T follicular helper cell (primary cell): ENCODE data around the gene MACF1.
"Not testable (repeated sequence)": the region's sequence is repeated elsewhere in the genome, so short reads cannot be mapped to it uniquely, and the experiment has no call there.

Source experiments
- DNase-seq: peaks from one replicate; pipeline ENCODE4 v3.0.0-alpha.2; 2020; ENCODE audit warnings: low read depth

MACF1 gene

DNA sequence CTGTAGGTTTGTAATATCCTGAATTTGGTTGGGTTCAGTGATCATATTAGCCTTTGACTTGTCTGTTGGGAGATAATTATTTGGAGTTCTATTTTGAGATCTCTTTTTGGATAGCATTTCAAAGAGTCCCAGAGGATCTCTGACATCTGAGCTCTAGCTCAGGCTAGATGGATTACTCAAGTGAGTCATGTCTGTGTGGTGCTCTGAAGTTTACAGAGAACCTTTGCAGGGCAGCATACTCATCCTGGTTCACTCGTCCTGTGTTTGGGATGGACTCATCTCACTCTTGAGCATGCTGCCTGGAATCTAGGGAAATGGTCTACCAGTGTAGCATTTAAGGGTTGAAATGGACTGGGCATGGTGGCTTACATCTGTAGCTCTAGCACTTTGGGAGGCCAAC, 257.6 kb downstream of the MACF1 start:
- DNase-seq, result no peak

DNA sequence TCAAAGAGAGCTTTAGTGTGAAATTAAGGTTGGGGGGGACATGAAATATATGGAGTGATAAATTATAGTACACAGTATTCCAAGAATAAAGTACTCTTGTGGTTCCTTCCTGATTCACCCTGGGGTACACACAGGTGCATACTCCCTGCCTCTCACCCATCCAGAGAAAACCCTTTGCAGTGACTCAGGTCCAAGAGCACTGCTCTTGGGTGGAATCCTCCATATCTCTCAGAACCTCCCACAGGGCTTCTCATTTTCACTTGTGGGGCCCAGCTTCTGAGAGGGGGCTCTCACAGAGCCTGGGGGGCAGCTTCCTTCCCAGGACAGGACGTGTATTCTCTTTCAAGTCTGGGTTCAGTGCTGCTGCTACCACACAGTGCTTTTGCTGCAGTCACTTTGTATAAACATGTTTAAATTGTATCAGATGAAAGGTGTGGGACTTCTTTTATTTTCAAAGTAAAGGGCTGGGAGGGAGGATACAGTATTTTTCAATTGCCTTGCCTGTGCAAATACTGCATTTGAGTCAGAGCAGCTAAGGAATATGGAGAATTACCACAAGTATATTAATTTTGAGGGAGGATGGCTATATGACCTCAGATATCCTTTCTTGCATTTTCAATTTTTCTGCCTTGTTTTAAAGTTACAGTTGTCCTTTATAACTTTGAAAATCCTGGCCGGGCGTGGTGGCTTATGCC, 262.1 kb downstream of the MACF1 start:
- no peak for DNase-seq

DNA sequence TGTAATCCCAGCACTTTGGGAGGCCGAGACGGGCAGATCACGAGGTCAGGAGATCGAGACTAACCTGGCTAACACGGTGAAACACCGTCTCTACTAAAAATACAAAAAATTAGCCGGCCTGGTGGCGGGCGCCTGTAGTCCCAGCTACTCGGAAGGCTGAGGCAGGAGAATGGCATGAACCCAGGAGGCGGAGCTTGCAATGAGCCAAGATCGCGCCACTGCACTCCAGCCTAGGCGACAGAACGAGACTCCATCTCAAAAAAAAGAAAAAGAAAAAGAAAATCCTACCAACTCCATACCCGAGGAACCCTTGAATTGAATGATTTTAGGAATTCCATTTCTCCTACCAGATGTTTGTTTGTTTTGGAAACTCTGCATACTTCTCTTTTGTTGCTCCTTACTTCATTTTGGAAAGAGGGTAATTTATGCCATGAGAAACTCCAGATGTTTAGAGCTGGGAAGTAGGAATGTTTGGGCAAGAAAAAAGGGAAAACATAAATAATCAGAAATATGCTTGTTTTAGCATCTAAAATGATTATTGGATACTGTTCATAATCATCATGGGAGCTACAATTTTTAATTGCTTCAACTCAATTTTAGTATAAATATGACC, 262.7 kb downstream of the MACF1 start:
- not testable (repeated sequence) for DNase-seq

DNA sequence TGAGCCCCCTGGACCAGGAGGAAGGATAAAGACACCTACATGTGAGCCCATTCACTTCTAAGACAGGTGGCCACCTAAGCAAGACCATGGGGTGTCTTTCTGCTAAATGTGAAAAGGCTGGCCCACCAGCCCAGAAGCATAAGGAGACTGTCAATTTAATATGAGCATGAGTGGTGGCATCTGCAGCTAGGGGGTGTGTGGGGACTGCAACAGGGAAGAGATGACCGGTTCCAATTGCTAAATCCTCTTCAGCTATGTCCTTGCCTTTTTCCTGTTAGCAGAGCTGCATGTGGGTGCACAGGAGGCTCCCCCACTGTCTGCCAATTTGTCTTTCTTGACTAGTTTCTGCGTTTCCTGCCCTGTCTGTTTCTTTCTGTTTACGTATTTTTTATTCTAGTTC, 264.7 kb downstream of the MACF1 start:
- DNase-seq, result no peak

DNA sequence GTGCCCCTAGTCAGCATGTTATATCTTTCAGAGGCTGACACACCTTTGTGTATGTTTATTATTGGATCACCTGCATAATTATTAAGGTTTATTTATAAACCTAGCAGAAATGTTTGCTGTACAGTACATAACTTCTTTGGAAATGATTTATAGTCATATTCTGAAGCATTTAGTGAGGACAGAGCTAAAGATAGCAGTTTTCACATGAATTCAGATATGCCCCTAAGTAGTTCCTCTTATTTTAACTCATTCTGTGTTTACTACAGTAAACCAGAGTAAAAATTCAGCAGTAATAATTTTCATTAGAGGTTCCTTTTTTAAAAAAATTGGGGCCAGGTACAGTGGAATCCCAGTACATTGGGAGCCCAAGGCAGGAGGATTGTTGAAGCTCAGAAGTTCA, 265.5 kb downstream of the MACF1 start:
- no peak for DNase-seq

DNA sequence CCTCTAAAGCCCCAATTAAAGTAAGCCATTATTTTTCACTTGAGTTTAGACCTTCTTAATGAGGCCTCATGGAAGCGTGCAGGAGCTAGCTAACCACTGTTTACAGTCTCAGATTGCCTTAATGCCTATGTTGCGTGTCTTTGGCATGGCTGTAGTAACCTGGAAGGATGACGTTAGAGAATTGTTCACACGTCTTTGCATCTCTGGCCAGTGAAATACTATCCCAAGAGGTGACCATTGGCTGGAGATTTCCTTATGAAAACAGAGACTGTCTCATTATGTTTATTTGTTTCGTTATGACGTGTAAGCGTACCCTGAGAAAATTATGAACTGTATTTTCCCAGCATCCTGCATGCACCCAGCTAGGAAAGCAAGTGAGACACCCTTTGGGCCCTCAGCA, 268.3 kb downstream of the MACF1 start:
- DNase-seq, result no peak

DNA sequence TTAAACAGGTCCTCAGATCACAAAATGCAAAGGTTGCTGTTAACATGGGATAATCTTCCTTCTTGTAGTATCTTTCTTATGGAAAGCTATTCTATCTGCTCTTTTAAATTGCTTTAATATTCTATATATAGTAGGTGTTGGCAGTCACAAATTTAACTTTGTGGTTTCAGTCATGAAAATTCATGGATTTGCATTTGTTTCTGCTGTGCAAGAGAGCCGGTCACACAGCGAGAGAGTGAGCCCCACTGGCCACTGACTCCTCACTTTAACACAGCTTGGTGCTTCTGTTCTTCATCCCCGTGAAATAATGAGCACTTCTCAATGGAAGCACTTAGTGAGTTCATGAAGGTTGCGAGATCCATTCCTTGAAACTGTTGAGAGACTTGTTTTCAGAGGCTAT, 268.8 kb downstream of the MACF1 start:
- no peak for DNase-seq

DNA sequence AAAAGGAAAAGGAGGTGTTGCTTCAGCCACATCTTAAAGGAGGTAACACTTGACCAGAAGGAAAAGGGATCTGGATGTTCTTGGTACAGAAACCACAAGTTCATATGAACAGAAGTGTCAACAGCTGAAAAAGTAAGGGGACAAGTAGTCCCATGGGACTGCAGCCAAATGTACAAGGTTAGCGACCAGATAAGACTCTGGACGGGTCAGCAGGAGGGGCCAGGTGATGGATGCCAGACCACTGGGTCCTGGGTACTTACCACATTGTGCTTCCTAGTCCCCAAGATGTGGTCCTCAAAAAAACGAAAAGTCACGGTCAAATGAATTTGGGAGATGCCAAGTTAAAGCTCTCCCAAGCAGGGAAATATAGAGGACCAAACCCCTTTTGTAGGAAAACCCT, 270.3 kb downstream of the MACF1 start:
- no peak for DNase-seq

DNA sequence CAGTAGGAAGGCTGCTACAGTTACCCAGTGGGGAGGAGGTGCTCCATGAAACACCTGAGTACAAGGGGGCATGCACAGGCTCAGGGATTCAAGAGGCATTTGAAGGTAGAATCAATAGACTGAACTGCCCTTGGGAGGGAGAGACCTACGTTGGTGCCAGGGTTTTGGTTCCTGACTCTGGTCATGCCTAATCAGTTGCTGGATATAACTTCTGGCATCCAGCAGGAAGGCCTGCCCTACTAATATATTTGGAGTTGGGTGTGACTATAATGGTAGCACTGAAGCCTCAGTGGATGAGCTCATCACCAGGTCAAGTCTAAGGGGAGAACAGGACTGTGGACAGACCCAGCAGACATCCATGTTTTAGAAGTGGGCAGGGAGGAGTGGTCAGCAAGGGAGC, 271.1 kb downstream of the MACF1 start:
- not testable (repeated sequence) for DNase-seq

DNA sequence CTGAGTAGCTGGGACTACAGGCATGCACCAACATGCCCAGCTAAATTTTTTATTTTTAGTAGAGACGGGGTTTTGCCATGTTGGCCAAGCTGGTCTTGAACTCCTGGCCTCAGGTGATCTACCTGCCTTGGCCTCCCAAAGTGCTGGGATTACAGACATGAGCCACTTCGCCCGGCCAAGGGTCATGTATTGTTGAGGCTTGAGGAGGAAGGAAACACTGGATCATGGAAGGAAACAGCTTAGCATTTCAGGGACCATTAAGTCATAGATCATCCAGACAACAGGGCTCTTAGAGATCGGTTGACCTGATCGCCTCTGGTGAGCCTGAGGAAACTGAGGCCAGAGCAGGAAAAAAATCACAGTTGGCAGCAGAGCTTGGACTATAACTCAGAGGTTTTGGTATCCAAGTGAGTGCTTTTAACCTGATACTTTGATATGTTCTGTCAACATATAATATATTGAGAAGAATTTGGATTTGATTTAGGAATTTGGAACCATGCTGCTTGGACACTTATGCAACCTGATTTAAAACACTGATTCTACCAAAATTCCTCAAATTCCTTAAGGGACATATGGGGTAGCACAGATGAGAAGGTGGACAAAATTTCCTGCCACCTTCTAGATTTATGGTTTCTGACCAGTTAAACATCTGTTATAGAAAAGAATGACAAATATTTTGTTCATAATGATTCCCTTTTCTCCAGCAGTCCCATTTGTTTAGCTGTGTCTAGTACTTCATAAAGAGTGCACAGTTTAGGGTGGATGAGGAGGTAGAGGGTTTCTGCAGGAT, 273.8 kb downstream of the MACF1 start:
- no peak for DNase-seq

DNA sequence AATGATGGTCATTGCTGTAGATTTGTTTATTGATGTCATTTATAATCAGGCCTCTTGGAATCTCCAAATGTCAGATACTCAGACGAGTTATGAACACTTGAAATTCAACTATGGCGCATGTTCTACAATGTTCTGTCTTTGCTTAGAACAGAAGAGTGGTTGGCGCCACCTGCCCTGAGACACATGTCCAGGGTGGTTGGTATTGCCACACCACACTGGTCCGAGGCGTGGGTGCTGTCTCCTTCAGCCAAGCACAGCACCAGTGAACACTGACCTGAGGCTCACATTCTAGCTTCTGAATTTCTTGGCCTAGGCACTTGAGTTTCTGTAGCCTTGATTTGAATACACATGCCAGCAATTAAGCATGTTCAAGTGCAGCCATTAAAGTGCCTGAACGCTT, 276.8 kb downstream of the MACF1 start:
- no peak for DNase-seq

DNA sequence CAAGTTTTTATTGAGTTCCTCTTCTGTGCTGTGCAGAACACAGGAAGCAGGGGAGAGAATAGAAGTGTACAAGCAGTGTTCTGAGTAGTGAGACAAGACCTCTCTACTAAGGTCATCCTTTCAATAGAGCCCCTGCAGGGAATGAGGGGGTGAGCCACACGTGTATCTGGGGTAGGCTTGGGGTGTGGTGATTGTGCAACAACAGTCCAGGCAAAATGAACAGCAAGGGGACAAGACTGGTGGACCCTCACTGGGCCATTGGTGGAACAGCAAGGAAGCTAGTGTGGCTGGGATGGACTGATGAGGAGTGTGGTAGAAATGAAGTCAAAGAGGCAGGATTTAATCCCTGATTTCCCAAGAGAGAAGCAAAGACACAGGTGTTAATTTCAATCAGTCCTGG, 278.8 kb downstream of the MACF1 start:
- DNase-seq, result no peak

DNA sequence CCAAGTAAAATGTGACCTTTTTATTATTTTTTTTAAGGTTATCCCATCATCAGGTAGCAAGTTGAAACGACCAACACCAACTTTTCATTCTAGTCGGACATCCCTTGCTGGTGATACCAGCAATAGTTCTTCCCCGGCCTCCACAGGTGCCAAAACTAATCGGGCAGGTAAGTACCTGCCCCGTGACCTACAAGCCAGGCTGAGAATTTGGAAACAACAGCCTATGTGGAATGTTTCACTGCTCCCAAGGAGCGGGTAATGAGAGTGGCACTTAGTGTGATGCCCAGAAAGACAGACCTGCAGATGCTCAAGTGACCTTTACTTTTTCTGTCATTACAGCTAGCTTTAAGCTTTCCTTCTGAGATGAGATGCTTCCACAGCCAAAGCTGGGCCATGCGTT, 280.1 kb downstream of the MACF1 start:
- DNase-seq, result no peak

DNA sequence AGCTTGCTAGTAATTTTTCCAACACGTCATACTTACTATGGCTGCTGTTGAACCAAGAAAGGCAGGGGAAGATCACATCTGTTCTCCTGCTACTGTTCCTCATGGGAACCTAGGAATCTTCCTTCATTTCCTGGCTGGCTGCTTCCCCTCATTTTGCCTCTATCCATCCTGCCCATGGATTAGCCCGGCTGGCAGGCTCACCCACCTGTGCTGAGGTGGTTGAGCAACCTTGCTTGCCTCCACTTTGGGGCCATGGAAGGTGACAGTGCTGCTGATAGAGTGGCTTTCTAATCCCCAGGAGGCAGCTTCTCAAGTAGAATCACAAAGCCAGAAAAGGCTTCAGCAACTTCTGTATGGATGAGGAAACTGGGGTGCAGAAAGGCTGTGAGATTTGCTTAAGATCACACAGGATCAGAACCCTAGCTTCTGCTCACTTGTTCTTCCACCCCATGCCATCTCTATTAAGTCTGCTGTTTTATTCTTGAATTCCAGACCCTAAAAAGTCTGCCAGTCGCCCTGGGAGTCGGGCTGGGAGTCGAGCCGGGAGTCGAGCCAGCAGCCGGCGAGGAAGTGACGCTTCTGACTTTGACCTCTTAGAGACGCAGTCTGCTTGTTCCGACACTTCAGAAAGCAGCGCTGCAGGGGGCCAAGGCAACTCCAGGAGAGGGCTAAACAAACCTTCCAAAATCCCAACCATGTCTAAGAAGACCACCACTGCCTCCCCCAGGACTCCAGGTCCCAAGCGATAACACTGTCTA, 280.7 kb downstream of the MACF1 start:
- no peak for DNase-seq

DNA sequence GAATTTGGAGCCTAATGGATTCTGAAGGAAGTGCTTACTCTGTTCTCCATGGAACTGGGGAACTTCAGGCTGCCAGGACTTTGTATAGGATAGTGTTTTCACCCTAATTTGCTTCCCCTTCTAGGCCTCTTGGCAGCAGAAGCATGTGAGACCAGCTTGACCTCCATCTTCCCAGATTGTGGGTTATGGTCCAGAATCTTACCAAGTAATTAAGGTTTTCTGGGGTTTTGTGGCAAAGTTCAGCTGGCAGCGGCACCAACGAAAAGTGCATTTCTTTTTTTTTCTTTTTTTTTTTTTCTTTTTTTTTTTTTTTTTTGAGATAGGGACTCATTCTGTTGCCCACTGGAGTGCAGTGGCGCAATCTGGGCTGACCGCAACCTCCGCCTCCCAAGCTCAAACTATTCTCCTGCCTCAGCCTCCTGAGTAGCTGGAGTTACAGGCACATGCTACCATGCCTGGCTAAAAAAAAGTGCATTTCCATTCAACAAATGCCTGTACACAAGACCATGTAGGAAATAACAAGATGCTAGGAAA, 283.6 kb downstream of the MACF1 start:
- no peak for DNase-seq

DNA sequence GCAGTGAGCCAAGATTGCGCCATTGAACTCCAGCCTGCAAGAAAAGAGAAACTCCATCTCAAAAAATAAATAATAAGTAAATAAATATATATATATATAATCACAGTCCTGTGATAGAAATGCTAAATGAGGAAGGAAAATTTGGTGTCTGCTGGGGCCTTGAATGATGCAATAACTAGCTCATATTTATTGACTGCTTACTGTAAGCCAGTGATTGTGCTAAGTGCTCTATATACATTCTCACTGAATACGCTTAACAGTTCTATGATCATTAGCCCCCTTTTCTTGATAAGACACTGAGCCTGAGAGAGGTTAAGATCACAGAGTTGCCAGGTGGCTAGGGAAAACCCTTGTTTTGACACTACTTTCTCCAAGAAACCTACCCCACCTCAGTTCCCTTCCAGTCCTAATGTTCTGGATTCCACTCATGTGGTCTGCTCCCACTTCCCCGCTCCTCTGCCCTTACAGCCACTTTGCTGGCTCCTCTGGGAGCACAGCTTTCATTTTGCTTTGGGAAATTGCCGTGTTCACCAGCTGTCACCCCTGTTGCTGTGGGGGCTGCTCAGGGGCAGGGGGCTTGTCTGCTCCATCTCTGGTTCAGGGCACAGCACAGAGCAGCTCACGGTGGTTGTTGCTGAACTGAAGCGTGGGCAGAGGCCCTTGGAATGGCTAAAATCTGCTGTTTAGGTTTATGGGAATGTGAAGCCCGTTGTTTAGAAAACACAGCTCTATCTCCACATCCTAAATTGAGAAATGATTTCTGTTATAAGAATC, 284.5 kb downstream of the MACF1 start:
- no peak for DNase-seq

DNA sequence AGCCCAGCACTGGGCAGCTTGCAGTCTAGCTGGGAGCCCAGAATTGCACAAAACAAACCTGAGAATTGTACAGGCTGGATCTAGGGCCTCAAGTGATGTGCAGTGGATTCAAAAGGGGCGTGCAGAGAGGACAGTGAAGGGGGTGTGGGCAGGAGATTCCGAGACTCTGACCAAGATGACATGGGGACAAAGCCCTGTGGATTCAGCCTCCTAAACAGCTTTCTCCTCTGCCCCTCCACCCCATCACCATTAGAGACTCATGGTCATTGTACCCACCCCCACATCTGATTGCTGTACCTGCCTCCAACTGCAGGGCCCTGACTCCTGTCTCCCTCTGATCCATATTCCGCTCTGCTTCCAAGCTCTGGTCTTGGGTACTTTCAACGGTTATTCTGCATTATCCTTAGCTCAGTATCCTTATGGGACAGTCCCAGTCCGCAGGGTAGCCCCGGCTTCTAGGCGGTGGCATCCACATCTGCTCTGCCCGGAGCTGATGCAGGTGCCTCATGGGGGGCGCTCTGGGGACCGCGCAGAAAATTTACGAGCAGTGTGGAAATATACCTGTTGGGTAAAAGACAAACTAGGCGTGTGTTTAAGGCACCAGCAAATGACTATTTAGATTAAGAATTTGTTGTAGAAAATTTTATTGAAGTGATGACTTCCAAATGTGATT, 285.2 kb downstream of the MACF1 start:
- DNase-seq, result no peak

DNA sequence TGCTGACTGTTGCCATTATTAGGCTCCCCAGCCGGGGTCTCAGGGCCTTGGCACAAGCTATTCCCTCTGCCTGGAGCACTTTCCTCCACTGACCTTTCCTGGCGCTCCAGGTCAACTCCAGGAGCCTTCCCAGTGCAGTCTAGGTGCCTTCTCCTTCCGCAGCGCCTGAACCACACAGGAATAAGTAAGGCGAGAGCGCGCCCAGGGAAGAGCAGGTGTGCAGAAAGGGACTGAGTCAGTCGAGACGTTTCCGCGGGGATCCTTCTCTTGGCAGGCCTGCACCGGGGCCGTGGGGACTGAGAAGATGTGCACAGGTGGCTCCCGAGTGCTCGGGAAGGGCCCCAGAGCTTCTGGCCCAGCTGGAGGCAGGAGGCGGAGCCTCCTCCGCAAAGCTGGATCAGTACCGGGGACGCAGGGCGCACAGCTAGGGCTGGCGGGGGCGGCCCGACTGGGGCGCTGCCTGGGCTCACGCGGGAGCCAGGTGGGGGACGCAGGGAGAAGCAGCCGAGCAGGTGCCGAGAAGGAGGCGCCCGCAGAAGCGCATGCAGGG, 286.2 kb downstream of the MACF1 start:
- DNase-seq, result peak; percentile 12

DNA sequence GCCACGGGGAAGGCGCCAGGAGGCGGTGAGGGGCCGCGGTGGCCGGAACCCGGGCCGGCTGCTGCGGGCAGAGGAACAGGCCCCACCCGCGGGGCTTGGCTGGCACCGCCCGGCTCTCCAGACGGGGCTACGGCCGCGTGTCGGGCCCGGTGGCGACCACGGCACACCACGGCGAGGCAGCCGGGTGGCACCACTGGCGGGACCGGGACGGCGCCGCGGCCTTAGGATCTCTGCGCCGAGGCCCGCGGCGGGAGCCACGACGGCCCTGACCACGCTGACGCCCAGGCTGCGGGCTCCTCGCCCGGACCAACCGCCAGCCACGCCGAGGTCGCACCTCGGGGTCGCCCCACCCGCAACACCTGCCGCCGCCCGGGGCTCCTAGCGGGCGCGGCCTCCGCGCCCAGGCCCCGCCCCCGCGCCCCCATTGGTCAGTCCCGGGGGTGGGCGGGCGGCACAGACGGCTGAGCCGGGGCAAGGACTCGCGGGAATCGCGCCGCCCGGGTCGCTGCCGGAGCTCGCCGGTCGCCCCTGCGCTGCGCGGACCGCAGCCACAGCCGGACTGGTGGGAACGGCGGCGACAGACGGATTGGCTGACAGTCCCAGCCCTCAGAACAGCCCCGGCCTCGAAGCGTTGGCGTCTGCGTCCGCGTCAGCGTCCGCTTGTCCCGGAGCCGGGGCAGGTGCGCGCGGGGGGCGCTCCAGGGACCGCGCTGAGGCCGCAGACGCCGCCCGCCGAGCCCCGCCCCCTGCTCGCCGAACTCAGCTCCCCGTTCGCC, 286.8 kb downstream of the MACF1 start, which contains the start of gene BMP8A:
TSS of gene BMP8A (plus strand) at position 491 of the 776 bp plus-strand sequence. CDS start 356 bp downstream, outside the sequence.
- peak; percentile 66 for DNase-seq
